GM19238 (cell line): ENCODE data around the gene FAIM2.

Experiments used
- DNase-seq: peaks from one replicate; pipeline ENCODE4 v3.0.0; 2011; ENCODE audit warnings: low spot score; ENCODE audit not compliant: insufficient read length

The FAIM2 gene

DNA sequence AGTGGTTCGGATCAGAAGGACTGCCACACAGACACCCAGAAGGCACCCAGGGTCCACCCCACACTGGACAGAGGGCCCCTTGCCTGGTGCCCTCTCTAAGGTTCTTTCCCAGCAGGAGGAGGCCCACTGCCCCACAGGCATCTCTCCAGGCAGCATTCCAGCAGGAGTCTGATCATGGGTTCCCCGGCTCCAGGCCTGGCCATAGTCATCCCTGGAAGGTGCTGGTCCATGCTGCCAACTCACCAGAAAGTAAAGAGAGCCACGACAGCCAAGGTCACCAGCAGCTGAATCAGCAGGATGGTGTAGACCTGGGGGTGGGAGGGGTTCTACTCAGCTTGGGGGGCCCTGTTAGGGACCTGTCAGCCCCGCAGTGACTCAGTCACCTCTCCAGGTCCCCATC, 6.4 kb downstream of the FAIM2 start:
- DNase-seq = no peak

GRCh38 chr12:49895773-49896172, 7.9 kb downstream of the FAIM2 start:
- DNase-seq = no peak

DNA sequence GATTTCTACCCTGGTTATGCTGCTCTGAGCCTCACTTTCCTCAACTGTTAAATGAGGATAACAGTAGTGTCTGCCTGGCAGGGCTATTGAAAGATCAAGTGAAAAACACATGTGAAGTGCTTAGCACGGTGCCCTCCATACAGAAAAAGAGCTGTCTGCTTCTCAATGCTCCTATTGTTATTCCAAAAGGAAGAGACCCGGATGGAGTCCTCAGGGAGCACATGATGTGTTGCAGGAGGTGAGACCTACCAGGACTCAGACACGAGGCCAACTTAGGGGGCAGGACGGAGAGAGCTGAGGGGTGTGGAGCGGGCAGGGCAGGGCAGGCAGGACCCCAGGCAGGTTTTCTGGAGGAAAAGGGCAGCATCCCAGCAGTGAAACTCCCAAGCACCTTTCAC, 8.9 kb downstream of the FAIM2 start:
- no peak for DNase-seq

- no peak for DNase-seq
Observed at GRCh38 chr12:49893753-49894750, 9.6 kb downstream of the FAIM2 start.

DNA sequence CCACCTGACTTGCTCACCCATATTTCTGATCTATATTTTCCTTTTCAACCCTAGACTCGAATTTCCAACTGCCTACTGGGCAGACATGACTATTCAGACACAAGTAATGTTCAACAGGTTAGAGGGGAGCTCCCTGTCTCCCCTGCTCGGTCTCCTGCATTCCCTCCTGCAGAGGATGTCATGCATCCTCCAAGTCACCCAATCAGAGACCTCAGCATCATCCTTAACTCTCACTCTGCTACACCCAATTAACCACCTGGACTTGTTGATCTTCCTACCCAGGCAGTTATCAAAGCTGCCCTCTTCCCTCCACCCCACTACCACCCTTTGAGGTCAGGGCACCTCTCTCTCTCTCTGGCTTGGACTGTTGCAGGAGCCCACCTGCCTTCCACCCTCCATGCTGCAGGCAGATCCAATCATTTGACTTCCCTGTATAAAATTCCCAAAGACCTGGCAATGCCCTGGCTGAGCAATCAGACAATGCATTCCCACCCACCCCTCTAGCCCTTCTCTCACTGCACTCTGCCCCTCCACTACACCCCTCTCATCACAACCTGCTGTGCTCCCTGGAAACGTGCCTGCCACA, 10.9 kb downstream of the FAIM2 start:
- no peak for DNase-seq

GRCh38 chr12:49892084-49892731, 11.5 kb downstream of the FAIM2 start:
- no peak for DNase-seq

- no peak for DNase-seq
Observed at GRCh38 chr12:49891476-49891875, 12.2 kb downstream of the FAIM2 start.

- DNase-seq = no peak
Observed at GRCh38 chr12:49891012-49891411, 12.7 kb downstream of the FAIM2 start.

GRCh38 chr12:49890096-49890461, 13.6 kb downstream of the FAIM2 start:
- no peak for DNase-seq

DNA sequence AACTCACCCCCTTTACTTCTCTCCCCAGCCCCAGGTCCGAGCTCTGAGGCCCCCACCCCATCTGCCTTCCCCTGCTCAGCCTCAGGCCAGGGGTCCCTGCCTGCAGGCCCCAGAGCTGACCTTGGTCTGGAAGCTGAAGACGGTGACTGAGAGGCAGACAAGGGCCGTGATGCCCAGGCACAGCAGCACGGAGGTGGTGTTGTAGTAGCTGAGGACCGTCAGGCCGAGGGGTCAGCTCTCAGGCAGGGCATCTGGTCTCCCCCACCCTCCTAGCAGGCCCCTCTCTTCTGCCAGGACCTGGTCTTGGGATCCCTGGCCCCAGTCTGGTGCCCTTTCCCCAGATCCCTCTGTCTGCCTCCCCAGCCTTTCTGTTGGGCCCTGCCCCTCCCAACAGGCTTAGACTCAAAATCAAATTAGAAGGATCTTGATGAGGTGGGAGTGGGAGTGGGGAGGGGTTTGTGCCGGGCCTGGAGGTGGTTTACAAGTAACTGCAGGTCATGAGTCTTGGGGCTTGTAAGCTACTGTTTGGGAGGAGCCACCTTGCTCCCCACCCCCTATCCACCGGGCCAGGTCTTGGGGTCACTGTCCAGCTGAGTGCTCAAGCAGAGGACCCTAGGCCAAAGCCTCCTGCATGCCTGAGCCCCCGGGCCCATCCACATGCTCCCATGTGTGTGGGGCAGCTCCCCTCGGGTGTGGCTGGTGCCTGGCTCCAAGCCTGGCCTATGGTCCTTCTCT, 14.2 kb downstream of the FAIM2 start:
- no peak for DNase-seq

- no peak for DNase-seq
Observed at GRCh38 chr12:49888461-49889151, 15.1 kb downstream of the FAIM2 start.

- no peak for DNase-seq
Observed at GRCh38 chr12:49887536-49888401, 15.9 kb downstream of the FAIM2 start.

- DNase-seq = no peak
Observed at GRCh38 chr12:49887091-49887490, 16.6 kb downstream of the FAIM2 start.

GRCh38 chr12:49885663-49886461, 17.8 kb downstream of the FAIM2 start:
- no peak for DNase-seq

DNA sequence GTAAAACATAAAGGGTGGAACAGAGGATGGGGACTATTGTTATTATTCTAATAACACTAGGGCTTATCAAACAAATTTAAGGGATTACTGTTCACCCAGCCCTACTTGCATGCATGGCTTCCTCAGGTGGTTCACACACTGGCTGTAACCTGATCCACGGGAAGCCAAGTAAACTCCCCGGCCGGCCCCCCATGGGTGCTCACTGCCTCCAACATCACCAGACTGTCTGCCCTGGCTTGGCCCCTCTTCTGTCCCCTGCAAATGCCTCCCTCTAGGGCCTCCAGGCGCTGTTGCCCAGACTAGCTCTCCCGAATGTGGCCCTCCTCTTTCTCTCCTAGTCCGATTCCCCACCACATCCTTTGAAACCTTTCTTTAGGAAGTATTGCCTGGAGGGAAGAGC, 18.6 kb downstream of the FAIM2 start:
- no peak for DNase-seq

DNA sequence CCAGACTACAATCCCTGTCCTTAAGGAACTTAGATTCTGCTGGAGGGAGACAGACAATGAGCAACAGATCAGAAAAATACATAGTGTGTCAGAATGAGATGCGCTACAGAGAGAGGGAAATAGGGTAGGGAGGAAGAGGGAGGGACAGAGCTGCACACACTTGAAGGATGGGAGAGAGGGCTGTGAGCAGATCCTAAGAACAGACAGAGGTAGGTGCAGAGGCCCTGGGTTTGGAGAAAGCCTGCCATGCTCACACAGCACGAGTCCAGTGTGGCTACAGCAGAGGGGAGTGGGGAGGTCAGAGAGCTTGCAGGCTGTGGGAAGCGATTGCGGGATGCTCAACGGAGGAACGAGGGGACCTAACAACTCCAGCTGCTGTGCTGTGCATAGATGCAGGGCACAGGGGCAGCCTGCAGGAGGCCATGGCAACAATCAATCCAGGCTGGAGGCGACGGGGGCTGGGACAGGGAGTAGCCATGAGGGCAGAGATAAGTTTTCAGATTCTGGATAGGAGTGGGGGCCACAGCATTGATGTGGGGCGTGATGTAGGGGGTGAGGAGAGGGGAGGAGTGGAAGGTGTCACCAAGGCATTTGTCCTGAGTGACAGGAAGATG, 20.7 kb downstream of the FAIM2 start:
- DNase-seq = no peak

DNA sequence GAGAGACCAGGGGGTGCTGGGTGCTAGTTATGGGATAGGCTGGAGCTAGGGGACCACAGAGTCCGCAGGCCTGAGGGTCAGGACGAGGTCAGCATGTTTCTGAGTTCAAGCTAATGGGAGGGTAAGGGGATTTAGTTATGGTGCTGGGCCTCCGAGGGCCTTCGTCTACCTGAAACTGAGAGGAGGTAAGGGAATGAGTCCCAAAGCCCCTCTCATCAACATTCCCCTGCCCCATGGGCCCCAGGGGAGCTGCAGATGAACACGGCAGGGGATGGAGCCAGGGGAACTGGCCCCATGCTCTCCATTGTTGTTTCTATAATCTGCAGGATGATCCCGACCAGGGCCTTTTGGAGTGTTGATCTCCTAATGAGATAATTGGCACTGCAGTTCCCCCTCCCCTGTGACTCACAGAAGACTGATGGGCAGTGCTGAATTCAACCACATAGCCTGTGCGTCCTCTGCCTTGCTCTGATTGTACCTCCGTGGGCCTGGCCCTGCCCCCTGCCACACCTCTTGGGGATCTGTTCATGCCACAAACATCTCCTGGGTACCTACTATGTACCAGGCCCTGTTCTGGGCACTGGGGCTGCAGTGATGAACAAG, 21.4 kb downstream of the FAIM2 start:
- no peak for DNase-seq
